SK-MEL-5 (cell line): ENCODE measurements around the gene CFDP1. TPM values are rescaled to one million over a fixed set of nuclear protein-coding genes. Genes with fewer than 3 reads are reported as not detected.

Experiments
- DNase-seq: peaks from one replicate; pipeline ENCODE4 v3.0.0-alpha.2; 2016; ENCODE audit warnings: low read depth, low spot score
- in situ Hi-C: cut with HindIII; loops from 2 replicates; pipeline ENCODE4 v1.10.0; 2016; ENCODE audit warnings: low sequenced_read_pairs, high pct_unique_total_duplicates, low pct_unique_long_range_greater_than_20kb
- small RNA-seq, 2 experiments: library from RNA; depleted of rRNA; stranded (forward); fragments of <200 nt; gene quantifications; one replicate each; pipeline ENCODE3, GENCODE V24; 2014
- total RNA-seq: library from RNA; depleted of rRNA; stranded (reverse); fragments of >200 nt; shearing (Covaris generic); gene quantifications from 2 replicates; pipeline ENCODE4 v1.2.3, GENCODE V29; 2014; rRNA removed

Gene CFDP1
- total RNA-seq, 1 experiment from 2014 or later = 24.8 TPM

- in situ Hi-C loops = no loop called here
- DNase-seq = peak; percentile 63
These were observed 188.2 kb downstream of the CFDP1 start for GRCh38 chr16:75244844-75245758.

GRCh38 chr16:75244225-75244809 is 189.0 kb downstream of the CFDP1 start:
- in situ Hi-C loops = no loop called here
- DNase-seq = peak; percentile 26

Small RNA genes within 50 kb of the gene (small RNA-seq; reads per million reads assigned to genes)
- gene RF00598 (0 reads per million in 2 experiments), gene RNU6-758P (0 reads per million in 2 experiments)

Other genes starting within 250 kb of the CFDP1 start
- not detected in 2 replicates for gene CTRB2, start 226.3 kb downstream of the CFDP1 start, total RNA-seq
- not detected in 2 replicates for gene CTRB1, start 214.5 kb downstream of the CFDP1 start, total RNA-seq
- gene BCAR1, start 181.9 kb downstream of the CFDP1 start, total RNA-seq = 12.4 and 16.5 TPM in 2 replicates
- gene TMEM170A, start 31.2 kb upstream of the CFDP1 start, total RNA-seq = 18.1 and 19.3 TPM in 2 replicates
- gene CHST6, start 61.9 kb upstream of the CFDP1 start, total RNA-seq = 10.2 and 11.0 TPM in 2 replicates
- 0.08 TPM in 1 of 2 replicates, not detected in the other for gene CHST5, start 102.6 kb upstream of the CFDP1 start, total RNA-seq
- gene TMEM231, start 122.7 kb upstream of the CFDP1 start, total RNA-seq = 9.2 and 10.7 TPM in 2 replicates
- 48.7 and 50.5 TPM in 2 replicates for gene GABARAPL2, start 132.9 kb upstream of the CFDP1 start, total RNA-seq
- 56.3 and 78.9 TPM in 2 replicates for gene ADAT1, start 189.8 kb upstream of the CFDP1 start, total RNA-seq
- gene KARS1, start 214.2 kb upstream of the CFDP1 start, total RNA-seq = 230 and 243 TPM in 2 replicates
- gene TERF2IP, start 214.3 kb upstream of the CFDP1 start, total RNA-seq = 36.3 and 41.9 TPM in 2 replicates
- not detected in 2 replicates for gene CPHXL2, start 243.5 kb upstream of the CFDP1 start, total RNA-seq